Activated CD4-positive, alpha-beta T cell treated with anti-CD3 and anti-CD28 coated beads, Interleukin-2, Interleukin-6, amounts not matched to agents 100 ng/mL and 50 ng/mL, durations not matched to agents 16 hours and 8 hours (primary cell): ENCODE results near the gene HDAC4.
"Not testable (repeated sequence)": the region's sequence is repeated elsewhere in the genome, so short reads cannot be mapped to it uniquely, and the experiment has no call there.

Experiments
- DNase-seq: peaks from one replicate; pipeline ENCODE4 v3.0.0-alpha.2; 2020

The HDAC4 gene

DNA sequence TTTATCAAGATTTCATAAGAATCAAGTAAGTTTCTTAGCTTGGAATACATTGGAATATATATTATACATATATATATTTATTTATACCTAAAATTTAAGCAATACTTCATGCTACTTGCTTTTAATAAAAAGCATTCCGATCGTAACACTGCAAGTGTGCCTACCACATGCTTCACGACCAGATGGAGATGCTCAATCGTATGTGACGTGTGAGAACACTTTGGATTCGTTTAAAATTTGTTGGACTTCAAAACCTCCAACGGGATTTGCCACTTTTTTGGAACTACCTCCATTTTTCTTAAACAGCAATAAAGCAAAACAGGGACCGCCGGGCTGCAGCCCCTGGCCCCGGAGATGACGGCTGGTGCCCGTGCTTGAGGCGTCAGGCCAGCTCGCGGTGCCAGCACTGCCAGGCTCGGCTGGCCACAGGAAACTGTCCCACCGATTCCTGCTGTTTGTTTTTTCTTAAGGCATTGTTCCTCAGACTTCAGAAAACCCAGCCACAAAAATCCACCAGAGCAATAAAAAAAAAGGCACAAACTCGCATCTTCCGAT is 348.9 kb downstream of the HDAC4 start:
- DNase-seq = no peak

GRCh38 chr2:239050252-239050649 is 350.6 kb downstream of the HDAC4 start:
- no peak for DNase-seq

DNA sequence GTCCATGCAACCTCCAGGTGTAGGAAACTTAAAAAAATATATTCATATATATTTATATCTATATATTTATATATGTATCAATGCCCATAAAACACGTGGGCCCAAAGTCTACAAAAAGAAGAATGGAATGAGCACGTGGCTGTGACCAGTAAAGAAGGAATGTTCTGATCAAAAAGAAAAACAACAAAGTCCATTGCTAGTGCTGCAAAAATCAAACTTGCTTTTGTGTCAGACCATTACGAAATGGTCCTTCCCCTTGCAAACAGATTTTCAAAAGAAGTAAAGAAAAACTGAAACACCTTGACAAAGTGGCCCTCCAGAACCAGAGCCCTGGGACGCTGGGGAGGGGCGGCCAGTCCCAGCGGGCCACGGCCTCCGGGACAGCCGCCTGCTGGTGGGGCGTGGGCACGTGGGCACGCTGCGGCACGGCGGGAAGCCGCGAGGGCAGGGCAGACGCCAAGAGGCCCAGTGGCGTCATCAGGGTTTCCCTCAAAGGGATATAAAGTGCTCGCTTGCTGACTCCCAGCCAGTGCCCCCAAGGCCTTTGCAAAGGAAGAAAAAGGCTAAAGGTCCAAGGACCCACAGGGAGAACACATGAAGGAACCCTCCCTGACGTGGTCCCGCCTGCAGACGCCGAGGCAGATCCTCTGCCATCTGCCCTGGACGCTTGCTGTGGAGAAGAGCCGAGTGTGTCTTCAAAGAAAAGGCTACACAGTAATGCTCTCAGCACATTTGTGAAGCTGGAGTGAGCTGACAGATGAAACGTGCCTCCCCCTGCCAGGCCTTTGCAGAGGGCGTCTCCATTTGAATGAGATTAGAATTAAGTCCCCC is 351.2 kb downstream of the HDAC4 start:
- no peak for DNase-seq

GRCh38 chr2:239048736-239049135 is 352.1 kb downstream of the HDAC4 start:
- DNase-seq = no peak

DNA sequence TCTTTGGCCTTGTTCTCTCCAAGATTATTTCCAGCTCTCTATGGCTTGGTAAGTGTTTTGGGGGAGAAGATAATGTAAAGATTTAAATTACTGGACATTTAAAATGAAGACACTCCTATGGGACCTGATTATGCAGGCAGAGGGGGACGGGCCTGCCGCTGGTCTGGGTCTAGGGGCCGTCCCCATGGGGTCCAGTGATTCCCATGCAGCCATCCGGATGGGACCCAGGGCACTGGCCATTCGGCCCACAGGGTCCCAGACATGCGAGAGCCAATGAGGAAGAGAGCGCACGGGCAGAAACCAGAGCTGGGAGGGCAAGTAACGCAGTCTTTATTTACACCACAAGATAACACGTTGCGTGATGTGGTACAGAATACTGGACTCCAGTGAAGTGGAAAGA is 353.0 kb downstream of the HDAC4 start:
- DNase-seq = no peak

- DNase-seq = no peak
Measured at GRCh38 chr2:239047420-239047819, 353.4 kb downstream of the HDAC4 start.

DNA sequence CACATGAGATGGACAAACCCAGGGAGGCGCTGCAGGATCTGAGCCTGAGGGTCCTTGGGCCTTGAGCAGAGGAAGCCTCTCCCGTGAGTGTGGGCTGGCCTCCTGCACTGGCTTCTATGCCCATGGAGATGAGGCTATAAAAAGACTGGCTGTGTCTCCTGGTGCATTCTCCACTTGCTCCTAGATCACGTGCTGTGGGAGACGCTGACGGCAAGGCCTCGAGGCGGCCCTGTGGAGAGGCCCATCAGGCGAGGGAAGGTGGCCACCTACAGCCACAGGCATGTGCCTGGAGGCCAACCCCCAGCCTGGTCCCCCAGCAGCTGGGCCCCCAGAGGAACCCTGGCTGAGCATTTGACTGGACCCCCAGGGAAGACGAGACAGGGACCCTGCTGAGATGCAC is 354.0 kb downstream of the HDAC4 start:
- DNase-seq = no peak

DNA sequence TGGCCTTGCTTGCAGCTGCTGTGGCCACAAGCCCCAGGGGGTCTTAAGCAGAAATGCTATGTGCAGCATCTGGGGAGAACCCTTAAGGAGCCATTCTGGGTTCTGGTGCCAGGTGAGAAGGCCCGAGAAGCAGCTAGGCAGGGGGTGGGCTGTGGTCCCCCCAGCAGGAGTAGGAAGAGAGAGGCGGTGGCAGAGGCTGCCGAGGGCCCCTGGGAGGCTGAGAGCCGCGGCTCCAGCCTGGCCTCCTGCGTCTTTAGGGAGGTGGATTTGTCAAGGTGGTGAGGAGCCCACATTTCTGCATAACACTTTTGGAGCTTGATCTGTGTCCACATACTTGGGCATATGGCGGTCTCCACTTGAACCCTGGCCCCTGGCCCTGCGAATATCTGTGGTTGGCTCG is 356.5 kb downstream of the HDAC4 start:
- DNase-seq = no peak

GRCh38 chr2:239043326-239043725 is 357.5 kb downstream of the HDAC4 start:
- DNase-seq = no peak

DNA sequence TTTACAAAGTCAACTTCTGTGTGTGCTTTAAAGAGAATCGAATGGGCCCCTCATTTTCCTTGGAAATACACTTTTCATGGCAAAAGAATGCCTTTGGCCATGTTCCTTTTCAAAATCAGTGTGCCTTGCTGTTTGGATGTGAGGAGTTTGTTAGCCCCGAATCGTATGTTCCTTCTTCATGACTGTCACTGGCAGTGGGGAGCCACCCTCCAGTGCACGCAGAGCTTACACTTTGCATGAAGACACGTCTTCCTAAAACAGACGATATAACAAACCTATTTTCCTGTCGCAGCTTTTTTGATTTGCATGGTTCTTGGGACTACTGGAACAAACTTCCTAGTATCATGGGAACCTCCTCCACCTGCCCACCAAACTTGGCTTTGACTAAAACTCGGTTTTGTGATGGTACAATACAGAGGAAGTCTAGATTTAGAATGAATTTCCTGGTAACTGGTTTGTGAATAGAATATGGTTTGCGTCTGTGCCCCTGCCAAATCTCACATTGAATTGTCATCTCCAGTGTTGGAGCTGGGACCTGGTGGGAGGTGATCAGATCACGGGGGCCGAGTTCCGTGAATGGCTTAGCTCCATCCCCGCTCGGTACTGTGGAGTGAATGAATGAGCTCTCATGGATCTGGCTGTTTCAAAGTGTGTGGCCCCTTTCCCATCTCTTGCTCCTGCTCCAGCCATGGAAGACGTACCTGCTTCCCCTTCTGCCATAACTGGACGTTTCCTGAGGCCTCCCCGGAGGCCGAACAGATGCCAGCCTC is 358.1 kb downstream of the HDAC4 start:
- DNase-seq = no peak

DNA sequence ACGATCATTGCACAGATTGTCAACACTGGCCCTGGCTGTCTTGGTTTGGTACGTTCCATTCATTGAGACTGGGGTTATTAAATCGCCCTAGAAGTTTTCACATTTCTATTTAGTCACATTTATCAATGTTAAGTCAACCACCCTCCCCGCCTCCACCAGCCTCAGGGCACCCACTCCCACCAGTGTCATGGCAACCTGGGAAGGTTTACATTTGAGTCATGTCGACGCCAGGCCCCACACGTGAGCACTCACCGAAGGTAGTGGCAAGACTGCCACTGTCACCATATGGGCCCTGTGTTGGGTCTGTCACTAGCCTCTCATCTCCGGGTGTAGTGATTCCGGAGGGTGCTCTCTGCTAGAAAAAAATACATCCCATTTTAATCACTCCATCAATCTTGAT is 358.8 kb downstream of the HDAC4 start:
- DNase-seq = no peak

DNA sequence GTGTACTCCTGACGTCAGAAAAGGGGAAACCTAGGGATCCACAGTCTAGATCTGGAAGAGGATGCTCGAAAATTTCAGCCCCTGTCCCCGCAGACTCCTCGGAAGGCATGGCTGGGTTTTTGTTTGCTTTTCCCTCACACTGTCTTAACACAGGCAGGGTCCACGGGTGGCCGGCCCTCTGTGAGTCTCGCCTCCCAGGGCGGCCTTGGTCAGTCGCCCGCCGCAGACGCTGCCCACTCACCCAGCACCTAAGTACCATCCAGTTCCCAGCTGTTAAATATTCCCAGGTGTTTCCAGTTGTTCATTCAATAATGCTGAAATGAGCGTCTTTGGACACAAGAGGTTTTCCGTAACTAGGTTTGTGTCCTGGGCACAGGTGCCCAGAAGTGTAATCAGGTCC is 359.8 kb downstream of the HDAC4 start:
- DNase-seq = no peak

DNA sequence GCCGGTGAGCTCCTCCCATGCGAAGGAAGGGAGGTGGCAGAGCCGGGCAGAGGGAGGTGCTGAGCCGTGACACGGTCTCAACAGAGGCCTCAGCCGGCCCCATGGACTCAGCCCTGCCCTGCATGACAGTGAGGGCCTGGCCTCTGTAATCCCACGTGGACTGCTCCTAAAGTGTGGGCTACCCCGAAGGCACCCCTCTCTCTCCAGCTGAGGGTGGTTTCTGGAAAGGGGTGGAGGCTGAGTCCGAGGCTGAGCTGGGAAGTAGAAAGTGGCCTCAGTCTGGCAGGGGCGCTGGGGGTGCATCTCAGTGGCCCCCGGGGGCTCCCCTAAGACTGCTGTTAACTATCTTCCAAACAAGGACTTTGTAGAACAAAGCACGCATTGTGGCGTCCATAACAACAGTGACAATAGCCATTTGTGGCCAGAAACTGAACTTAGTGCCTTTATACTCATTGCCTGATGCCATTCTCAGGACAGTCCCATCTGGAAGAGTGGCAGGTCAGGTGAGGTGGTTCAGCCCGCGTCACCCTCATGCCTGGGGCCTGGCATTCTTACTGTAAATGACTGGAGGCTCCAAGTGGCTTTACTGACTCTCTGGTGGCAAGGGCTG is 360.6 kb downstream of the HDAC4 start:
- no peak for DNase-seq

DNA sequence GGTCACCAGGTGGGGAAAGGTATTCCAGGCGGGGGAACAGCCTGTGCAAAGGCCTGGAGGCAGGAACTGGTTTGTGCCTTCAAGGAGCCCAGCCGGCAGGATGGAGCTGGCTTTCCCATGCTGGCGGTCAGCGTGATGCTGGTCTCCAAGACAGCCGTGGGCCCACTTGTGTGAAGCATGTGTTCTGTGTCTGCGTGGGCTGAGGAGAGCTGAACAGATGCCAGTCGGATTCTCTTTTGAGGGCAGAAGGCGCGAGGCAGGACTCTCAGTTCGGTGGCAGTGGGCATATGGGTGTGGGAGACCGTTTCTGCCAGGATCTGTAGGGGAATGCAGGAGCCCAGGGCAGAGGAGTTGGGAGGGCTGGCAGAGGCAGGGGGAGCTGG is 361.4 kb downstream of the HDAC4 start:
- no peak for DNase-seq

GRCh38 chr2:239038773-239039478 is 361.9 kb downstream of the HDAC4 start:
- DNase-seq = no peak

GRCh38 chr2:239038284-239038683 is 362.5 kb downstream of the HDAC4 start:
- DNase-seq = not testable (repeated sequence)

DNA sequence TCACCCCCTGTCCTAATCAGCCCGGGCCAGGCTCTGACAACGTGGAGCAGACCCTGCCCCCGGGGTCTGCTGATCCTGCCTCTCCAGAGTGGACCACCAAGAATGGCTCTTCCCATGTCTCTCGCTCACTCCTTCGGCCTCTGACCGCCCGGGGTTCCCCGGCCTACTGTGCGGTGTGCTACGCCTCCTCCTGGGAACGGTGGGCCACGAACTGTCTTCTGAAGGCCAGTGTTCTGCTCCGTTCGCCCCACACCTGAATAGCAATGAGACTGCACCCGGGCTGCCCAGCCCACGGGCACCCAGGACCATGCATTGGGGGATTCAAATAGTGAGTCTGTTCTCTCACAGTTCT is 363.3 kb downstream of the HDAC4 start:
- no peak for DNase-seq

- no peak for DNase-seq
Measured at GRCh38 chr2:239036819-239037558, 363.8 kb downstream of the HDAC4 start.

DNA sequence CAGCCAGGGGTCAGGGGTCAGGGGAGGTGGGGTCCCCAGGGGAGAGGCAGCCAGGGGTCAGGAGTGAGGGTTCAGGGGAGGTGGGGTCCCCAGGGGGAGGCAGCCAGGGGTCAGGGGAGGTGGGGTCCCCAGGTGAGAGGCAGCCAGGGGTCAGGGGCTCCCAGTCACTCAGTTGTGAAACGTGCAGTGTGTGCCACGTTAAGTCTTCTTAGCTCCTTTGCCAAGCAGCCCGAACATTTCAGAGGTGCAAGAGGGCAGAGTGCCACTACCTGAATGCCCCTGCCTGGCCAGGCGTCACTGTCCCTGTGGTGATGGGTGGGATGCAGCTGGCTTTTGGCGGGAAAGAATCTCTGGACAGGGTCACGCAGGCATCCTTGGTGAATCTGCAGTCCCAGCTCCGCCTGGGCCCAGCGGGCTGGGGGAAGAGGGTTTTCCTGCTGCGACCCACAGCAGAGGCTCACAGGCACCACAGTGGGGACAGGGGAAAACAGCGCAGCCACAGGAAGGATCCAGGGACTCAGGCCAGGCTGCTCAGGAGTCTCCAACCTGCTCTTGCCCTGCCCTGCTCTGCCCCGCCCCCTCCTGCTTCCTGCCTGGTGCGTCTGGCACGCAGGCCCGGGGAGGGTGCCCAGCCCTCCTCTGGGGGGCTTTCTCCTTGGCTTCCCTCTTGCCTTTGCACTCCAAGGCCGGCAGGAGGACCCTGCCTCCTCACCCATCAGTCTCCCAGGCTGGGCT is 364.7 kb downstream of the HDAC4 start:
- DNase-seq = no peak

GRCh38 chr2:239035361-239035814 is 365.4 kb downstream of the HDAC4 start:
- peak; percentile 72 for DNase-seq

GRCh38 chr2:239034561-239035341 is 366.1 kb downstream of the HDAC4 start:
- no peak for DNase-seq
